Kidney epithelial cell (primary cell): Measurements from ENCODE around the gene UGT1A8. TPM values are rescaled to one million over a fixed set of nuclear protein-coding genes. Genes with fewer than 3 reads are reported as not detected.
A peak's percentile ranks its signal among the peaks of the same experiment; 100 is the strongest.

Source experiments
- DNase-seq: peaks from one replicate; pipeline ENCODE4 v3.0.0-alpha.2; 2010; ENCODE audit warnings: low read depth
- H3K27me3 ChIP-seq: 2 replicates; pipeline ENCODE4 v1.6.0; 2011; ENCODE audit warnings: low read length; ENCODE audit not compliant: control insufficient read depth, insufficient read depth
- H3K36me3 ChIP-seq: 2 replicates; pipeline ENCODE4 v1.5.1; 2011; ENCODE audit warnings: low read length; ENCODE audit not compliant: control insufficient read depth, insufficient read depth
- H3K4me3 ChIP-seq: 2 replicates; pipeline ENCODE4 v1.5.1; 2011; ENCODE audit warnings: low read depth, mild to moderate bottlenecking, control low read depth, low read length
- total RNA-seq: library from RNA; depleted of rRNA; stranded (reverse); fragments of >200 nt; gene quantifications from 2 replicates; pipeline ENCODE4 v1.2.3, GENCODE V29; 2015
- TF ChIP-seq, protein P1 (sequence below): IDR thresholded peaks from 2 replicates; pipeline ENCODE4 v1.5.1; 2011; ENCODE audit warnings: mild to moderate bottlenecking, moderate library complexity, low read length, control low read depth, inconsistent platforms; ENCODE audit not compliant: insufficient read depth, poor library complexity, severe bottlenecking

Gene UGT1A8
- total RNA-seq, 1 donor from 2014 or later, result not detected

DNA sequence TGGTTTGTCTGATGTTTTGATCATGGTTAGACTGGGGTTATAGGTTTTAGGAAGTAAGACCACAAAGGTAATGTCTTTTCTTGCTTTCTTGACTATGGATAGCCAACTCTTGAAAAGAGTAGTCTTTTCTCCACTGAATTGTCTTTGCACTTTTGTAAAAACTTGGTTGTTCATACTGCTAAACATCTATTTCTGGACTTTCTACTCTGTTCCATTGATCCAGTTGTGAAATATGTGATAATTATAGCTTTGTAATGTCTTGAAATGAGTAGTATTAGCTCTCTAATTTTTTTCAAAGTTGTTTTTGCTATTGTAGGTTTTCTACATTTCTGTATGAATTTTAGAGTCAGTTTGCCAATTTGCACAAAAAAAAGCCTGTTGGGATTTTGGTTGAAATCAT, 41.2 kb downstream of the UGT1A8 start:
- H3K4me3 ChIP-seq, result no peak overlapping the region
- no peak for DNase-seq
- H3K36me3 ChIP-seq, result no peaks in the 10 kb centered on the region
- TF ChIP-seq, protein P1, sequence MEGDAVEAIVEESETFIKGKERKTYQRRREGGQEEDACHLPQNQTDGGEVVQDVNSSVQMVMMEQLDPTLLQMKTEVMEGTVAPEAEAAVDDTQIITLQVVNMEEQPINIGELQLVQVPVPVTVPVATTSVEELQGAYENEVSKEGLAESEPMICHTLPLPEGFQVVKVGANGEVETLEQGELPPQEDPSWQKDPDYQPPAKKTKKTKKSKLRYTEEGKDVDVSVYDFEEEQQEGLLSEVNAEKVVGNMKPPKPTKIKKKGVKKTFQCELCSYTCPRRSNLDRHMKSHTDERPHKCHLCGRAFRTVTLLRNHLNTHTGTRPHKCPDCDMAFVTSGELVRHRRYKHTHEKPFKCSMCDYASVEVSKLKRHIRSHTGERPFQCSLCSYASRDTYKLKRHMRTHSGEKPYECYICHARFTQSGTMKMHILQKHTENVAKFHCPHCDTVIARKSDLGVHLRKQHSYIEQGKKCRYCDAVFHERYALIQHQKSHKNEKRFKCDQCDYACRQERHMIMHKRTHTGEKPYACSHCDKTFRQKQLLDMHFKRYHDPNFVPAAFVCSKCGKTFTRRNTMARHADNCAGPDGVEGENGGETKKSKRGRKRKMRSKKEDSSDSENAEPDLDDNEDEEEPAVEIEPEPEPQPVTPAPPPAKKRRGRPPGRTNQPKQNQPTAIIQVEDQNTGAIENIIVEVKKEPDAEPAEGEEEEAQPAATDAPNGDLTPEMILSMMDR, result no peak
- H3K27me3 ChIP-seq, result no peaks in the 10 kb centered on the region

DNA sequence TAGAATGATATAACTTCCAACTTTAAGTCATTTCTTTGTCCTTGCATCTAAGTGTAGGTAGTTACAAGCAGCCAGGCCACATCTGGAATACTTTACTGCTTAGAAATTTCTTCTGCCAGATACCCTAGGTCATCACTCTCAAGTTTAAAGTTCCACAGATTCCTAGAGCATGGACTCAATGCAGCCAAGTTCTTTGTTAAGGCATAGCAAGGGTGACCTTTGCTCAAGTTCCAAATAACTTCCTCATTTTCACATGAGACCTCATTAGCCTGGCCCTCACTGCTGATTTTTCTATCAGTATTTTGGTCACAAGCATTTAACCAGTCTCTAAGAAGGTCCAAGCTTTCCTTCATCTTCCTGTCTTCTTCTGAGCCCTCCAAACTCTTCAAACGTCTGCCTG, 46.5 kb downstream of the UGT1A8 start:
- Histone ChIP-seq H3K36me3 (no peaks in the 10 kb centered on the region), H3K4me3 (no peak overlapping the region), H3K27me3 (no peaks in the 10 kb centered on the region)
- TF ChIP-seq, protein P1, result no peak
- DNase-seq, result no peak

DNA sequence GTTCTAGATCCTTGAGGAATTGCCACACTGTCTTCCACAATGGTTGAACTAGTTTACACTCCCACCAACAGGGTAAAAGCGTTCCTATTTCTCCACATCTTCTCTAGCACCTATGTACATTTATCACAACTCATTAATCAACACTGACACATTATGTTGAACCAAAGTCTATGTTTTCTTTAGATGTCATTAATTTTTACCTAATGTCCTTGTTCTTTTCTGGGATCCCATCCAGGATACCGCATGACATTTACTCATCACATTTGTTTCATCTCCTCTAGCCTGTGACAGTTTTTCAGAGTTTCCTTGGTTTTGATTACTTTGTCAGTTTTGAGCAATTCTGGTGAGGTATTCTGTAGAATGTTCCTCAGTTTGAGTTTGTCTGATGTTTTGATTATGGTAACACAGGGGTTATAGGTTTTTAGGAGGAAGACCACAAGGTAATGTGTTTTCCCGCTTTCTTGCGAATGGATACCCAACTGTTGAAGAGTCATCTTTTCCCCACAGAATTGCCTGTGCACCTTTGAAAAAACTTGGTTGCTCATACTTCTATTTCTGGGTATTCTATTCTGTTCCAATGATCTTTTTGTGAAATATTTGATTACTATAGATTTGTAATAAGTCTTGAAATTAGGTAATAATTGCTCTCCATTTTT, 51.3 kb downstream of the UGT1A8 start:
- Histone ChIP-seq H3K4me3 (no peak overlapping the region), H3K27me3 (no peaks in the 10 kb centered on the region), H3K36me3 (no peaks in the 10 kb centered on the region)
- TF ChIP-seq, protein P1, result no peak
- DNase-seq, result peak; percentile 35

DNA sequence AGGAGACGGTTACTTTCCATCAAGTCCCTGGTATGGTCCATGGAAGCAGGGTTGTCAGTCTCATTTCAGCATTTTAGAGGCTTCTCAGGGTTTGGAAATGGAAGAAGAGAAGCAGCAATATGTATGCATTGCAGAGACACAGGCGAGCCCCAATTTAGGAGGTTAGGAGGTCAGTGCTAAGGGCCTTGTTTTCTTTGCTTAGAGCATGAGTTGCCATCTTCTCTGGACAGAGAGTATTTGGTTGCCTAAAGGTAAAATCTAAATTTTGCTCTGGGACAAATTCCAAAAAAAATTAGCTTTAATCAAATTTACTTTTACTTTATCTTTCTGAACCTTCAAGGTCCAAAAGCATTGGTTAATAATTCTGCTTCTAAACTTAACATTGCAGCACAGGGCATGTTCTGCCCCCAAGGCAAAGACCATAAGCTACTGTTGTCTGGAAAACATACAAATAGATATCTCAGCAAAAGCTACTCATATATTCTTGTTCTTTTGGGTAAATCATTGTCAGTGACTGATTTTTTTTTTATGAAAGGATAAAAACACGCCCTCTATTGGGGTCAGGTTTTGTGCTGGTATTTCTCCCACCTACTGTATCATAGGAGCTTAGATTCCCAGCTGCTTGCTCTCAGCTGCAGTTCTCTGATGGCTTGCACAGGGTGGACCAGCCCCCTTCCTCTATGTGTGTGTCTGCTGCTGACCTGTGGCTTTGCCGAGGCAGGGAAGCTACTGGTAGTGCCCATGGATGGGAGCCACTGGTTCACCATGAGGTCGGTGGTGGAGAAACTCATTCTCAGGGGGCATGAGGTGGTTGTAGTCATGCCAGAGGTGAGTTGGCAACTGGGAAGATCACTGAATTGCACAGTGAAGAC, 54.1 kb downstream of the UGT1A8 start, which contains the start of gene UGT1A9:
Gene UGT1A9, plus strand, starts transcription at position 609 of the 872 bp plus-strand sequence. Its CDS starts 37 bp downstream, at position 646.
- Histone ChIP-seq H3K36me3 (no peaks in the 10 kb centered on the region), H3K4me3 (no peak within 1 kb of the TSS), H3K27me3 (no peaks in the 10 kb centered on the region)
- TF ChIP-seq, protein P1, result no peak
- DNase-seq, result no peak

DNA sequence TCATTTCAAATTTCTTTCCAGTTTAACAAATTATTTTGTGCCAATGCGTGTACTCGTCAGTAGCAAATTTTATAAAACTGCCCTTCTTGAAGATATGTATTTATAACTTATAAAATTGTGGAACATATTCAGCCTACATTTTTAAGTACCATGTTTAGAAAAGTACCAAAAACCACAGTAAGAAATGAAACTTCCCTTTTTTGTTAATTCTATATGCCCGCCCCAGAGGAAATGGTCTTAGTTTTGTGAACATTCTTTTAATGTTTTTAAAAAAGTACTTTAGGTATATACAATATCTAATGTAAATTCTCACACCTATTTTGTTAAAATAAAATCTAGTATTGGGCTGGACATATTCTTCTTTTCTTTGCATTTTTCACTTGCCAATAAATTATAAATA, 55.5 kb downstream of the UGT1A8 start:
- H3K4me3 ChIP-seq, result no peak overlapping the region
- H3K36me3 ChIP-seq, result no peaks in the 10 kb centered on the region
- TF ChIP-seq, protein P1, result no peak
- no peaks in the 10 kb centered on the region for H3K27me3 ChIP-seq
- DNase-seq, result no peak
